ENCODE data around the gene CERS6.

GRCh38 chr2:168510125-168510756 is 54.2 kb downstream of the CERS6 start:
- TF ChIP-seq EZH2 (IDR thresholded peaks at IDR 0.05): no peak
- TF ChIP-seq POLR2AphosphoS5 (IDR thresholded peaks at IDR 0.05; ENCODE audit: borderline replicate concordance, low read depth, low read length): no peak
- TF ChIP-seq FOXP2 (optimal IDR thresholded peaks at IDR 0.05; ENCODE audit: control extremely low read depth, extremely low read length, insufficient read depth): no peak

All from SK-N-MC (cell line).